Middle frontal gyrus (tissue), 1 donor: Measurements from ENCODE around the gene MS4A5.
"Not testable (repeated sequence)": the region's sequence is repeated elsewhere in the genome, so short reads cannot be mapped to it uniquely, and the experiment has no call there.

Experiments
- DNase-seq: peaks from one replicate; pipeline ENCODE4 v3.0.0-alpha.2; 2015; ENCODE audit warnings: low spot score; ENCODE audit errors: extremely low spot score

Gene MS4A5, protein sequence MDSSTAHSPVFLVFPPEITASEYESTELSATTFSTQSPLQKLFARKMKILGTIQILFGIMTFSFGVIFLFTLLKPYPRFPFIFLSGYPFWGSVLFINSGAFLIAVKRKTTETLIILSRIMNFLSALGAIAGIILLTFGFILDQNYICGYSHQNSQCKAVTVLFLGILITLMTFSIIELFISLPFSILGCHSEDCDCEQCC

DNA sequence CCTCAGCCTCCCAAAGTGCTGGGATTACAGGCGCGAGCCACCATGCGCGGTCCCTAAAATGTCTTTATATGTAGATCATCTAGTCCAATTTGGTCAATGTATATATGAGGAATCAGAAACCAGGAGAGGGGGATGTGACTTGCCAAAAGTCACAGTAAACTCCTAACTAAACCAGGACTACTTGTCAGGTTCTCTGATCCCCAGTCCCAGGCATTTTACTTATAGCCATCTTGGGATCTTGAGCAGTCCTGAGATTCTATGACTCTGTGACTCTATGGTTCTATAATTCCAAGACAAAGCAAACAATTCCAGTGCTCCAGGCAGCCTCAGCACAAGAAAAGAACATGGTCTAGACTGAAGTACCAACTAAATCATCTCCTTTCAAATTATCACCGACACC is at the start of gene MS4A5:
TSS of gene MS4A5 (plus strand) at position 301 of the 400 bp plus-strand sequence. CDS start 103 bp downstream, outside the sequence.
- no peak for DNase-seq

DNA sequence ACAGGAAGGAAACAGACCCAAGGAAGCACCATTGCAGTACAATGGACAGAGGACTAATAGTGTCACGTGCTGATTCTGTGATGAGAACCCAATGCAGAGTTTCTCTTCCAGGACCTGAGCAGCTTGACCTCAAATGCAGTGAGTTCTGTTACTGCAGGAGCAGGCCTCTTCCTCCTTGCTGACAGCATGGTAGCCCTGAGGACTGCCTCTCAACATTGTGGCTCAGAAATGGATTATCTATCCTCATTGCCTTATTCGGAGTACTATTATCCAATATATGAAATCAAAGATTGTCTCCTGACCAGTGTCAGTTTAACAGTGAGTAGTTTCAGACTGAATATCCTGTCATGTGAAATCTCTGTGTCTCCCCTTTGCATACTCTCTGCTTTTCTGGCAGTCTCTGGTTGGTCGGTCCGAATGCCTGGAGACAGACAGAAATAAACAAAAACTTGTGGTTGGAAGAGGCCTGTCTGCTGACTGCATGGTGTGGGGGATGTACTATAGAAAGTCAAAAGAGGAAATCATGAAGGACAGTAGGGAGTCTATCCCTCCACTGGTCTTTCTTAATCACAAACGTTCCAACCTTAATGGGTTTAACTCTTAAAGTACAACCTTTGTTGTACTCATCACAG is 40.0 kb upstream of the MS4A5 start:
- DNase-seq, result no peak

DNA sequence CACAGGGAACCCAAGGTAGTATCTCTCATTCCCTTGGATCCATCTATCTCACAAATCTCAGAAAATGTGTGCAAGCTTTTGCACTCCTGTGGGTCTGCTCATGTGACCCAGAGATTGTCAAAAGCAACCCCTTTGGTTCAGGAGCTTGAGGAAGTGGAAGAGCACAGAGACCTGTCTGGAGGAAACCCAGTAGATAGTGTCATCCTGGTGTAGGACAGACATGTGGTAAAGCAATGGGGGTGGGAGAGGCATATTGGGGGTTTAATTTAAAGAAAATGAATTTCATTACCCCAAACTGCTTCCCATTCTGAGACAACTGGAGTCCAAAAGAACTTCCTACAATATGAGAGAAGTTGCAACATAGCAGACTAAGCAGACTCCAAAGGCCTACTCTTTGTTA is 39.0 kb upstream of the MS4A5 start:
- DNase-seq, result no peak

DNA sequence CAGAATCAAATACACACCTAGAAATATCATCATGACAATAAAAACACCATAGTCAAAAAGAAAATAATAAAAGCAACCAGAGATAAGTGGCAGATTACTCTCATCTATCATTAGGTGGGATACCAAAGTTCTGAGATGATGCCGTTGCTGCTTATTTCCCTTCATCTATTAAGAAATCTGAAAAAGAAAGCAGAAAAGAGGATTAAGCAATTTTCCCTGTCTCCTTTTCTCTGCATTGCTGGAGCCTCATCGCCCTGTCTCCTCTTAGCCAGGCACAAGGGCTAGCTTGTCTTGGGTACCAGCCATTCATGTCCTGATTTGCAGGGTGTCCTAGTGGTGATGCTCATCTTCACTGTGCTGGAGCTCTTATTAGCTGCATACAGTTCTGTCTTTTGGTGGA is 37.0 kb upstream of the MS4A5 start:
- no peak for DNase-seq

DNA sequence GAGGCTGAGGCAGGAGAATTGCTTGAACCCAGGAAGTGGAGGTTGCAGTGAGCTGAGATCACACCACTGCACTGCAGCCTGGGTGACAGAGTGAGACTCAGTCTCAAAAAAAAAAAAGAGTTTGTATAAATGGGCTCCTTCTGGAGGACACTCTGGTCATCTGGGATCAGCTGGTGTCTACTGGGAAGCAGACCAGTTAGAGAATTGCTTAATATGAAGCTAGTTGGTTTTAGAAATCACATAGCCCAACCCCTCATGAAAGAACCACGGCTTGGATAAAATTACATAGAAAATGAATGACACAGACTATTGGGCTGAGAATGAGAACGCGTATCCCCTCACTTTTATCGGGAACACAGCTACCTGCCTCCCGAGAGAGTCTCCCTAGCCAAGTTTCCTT is 36.4 kb upstream of the MS4A5 start:
- DNase-seq, result no peak

DNA sequence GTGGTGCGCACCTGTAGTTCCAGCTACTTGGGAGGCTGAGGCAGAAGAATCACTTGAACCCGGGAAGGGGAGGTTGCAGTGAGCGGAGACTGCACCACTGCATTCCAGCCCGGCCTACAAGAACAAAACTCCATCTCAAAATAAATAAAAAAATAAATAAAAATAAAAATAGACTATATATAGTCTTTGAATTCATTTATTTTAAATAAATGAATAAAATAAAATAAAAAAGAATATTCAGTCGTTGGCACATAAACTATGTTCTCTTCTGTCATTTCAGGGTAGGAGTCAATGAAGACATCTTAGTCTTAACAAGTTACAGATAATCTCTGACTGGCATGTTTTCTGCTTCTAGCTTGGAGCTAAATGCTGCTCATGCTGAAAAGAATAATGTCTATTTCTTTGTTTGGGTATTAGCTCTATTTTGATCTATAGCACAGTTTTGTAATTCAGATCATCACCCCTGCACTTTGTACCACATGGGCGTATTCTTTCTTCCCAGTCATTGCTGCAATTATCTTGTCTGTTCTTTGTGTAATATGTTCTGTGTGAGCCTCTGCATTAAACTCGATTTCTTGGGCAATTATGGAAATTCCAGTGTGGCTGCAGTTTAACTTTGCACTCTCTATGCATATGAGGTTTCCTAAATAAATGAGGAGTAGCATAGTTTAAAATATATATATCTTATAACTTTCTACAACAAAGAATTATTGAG is 34.5 kb upstream of the MS4A5 start:
- DNase-seq, result no peak

DNA sequence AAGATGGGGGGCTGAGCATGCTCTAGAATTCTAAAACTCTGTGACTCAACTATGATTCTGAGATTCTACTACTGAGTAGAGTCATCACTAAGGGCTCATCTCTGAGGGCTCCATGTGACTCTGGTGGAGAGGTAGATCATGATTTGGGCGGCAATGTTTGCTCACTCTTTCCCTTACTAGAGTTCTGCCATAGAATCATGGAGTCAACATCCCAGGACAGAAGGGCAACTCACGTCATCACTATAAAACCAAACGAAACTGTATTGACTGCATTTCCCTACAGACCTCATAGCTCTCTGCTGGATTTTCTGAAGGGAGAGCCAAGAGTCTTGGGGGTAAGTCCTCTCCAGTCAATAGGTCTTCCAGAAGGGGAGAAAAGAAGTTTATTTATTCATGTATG is 33.0 kb upstream of the MS4A5 start, which contains the start of gene MS4A14:
TSS of gene MS4A14 (plus strand) at position 78 of the 400 bp plus-strand sequence. CDS start at position 198, 120 bp downstream.
- no peak for DNase-seq

DNA sequence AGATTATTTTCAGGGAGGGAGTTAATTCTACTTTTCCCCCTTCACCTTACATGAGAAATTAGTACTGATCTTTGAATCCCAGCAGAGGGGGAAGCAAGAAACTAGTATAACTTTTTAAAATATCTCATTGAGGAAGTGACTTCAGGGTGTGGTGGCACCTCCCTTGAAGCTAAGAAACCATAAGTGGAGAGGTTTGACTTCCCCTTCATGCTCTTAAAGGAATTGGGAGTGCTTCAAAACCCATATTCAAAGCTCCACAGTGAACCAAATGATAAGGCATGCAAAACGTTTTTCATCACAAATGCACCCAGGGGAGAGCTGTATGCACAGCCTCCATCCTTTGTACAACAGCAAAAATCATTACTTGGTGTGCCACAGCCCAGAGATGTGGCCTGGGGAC is 32.6 kb upstream of the MS4A5 start:
- DNase-seq, result no peak

DNA sequence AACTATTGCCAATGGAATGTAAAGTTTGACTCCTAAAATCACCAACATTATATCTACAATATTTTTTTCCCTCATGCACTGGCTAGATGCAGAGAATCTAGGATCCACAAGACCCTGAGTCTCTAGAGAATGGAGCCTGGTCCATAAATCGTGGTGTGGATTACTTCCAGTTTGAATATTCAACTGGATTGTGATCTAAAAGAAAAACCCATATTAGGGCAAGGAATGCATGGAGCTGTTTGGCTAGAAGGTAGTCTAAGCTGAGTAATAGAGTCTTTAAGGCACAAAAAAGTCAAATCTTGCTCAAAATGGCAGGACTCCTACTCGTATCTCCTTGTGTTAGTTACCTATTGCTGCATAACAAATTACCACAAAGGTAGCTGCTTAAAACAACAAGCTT is 9.4 kb upstream of the MS4A5 start:
- no peak for DNase-seq

DNA sequence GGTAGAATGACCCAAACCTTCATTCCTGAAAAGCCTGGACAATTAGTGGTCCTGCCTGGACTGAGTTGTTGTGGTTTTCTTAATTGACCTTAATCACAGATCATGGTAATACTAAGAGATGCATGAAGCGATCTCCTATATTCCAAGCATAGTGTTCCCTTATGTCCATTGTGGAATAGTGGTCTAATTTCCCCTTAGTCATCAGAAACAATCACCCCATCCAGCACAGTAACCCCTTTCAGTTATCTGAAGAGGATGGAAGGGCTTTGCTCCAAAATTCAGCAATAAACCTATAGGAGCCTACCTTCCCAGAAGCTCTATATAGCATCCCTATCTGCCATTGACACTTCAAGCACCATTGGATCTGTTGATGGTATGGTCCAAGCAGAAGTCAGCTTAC is 6.8 kb upstream of the MS4A5 start:
- DNase-seq, result no peak

DNA sequence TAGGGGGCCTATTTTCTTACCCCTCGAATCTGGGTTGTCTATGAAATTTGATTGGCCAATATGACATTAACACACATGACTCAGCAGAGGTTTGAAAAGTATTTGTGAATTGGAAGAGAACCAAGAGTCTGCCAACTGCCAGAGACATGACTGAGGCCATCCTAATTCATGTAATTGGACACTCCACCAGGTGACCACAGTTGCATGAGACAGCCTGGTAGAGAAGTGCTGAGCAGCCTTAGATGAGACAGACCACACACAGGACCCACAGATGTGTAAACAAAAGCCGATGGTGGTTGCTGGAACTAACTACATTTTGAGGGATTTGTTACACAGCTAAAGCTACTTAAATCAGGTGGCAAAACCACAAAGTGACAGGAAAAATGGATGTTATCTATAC is 855 bp upstream of the MS4A5 start:
- no peak for DNase-seq

DNA sequence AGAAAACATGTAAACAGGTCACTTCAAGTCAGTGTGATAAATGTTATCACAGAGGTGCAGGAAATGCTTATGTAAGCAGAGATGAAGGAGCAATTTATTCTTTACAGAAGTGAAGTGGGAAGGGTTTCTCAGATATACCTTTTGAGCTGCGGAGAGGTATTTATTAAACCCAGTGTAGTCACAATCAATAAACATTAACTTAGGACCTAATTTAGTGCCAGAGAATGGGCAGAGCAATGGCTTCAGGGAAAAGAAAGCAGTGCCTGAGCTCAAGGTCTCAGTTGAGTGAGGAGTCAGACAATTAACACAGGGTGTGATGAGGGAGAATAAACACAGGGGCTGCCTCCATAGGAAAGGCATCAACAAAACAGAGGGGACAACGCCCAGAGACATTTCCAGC is 1.9 kb downstream of the MS4A5 start:
- no peak for DNase-seq

DNA sequence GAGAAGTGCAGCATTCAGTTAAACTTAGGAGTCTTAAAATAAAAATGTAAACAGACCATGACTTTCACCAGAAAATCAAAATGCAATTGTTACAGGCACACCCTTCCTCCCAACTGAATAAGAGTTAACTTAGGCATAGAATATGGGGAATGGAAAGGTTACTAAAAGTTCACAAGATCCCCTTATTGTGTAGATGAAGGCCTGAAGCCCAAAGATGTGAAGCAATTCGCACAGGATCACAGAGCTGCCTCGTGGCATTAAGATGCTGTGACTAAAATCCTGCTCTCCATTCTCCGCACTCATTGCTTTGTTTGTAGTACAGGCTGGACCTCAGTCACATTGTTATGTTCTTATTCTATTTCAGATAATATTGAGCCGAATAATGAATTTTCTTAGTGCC is 4.0 kb downstream of the MS4A5 start:
- DNase-seq, result no peak

DNA sequence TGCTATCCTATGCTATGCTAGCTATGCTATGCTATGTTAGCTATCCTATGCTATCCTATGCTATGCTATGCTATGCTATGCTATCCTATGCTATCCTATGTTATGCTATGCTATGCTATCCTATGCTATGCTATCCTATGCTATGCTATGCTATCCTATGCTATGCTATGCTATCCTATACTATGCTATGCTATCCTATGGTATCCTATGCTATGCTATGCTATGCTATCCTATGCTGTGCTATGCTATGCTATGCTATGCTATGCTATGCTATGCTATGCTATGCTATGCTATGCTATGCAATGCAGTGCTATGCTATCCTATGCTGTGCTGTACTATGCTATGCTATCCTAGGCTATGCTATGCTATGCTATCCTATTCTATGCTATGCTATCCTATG is 17.7 kb downstream of the MS4A5 start:
- DNase-seq, result no peak

DNA sequence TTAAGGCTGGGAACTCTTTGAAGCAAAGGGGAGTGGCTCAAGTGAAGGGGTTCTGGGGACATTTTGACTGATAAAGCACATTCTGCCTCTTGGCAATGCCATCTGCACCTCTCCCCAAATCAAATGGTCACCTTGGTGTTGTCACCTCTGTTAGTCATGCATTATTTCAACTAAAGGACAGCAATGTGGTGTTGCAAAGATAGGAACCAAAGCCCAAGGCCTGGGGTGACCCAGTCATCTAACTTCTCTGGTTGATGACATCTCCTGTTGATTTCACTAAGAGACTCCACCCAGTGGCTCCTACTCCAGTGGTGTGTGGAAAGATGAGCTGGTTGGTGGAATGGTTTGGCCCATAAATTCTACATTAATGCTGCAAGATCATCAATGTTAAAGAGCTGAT is 18.5 kb downstream of the MS4A5 start:
- no peak for DNase-seq

DNA sequence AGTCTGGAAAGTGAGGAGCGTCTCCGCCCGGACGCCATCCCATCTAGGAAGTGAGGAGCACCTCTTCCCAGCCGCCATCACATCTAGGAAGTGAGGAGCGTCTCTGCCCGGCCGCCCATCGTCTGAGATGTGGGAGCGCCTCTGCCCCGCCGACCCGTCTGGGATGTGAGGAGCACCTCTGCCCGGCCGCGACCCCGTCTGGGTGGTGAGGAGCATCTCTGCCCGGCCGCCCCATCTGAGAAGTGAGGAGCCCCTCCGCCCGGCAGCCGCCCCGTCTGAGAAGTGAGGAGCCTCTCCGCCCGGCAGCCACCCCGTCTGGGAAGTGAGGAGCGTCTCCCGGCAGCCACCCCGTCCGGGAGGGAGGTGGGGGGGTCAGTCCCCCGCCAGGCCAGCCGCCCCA is 21.8 kb downstream of the MS4A5 start:
- not testable (repeated sequence) for DNase-seq

DNA sequence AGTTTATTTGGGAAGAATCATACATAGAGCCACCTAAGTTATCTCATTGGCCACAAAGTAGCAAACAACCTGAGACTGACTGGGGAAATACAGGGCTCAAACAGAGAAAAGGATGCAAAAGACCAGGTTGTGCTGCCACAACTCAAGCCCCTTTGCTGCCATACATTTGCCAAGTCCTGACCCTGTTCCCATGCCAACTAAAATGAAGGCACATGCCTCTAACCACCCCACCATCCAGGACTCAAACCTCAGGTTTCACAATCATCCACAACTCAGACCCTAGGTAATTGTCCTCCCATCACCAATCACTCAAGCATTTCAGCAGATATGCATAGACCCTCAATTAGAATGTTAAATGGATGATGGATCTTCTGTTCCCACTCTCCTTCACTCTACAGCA is 24.8 kb downstream of the MS4A5 start:
- no peak for DNase-seq

DNA sequence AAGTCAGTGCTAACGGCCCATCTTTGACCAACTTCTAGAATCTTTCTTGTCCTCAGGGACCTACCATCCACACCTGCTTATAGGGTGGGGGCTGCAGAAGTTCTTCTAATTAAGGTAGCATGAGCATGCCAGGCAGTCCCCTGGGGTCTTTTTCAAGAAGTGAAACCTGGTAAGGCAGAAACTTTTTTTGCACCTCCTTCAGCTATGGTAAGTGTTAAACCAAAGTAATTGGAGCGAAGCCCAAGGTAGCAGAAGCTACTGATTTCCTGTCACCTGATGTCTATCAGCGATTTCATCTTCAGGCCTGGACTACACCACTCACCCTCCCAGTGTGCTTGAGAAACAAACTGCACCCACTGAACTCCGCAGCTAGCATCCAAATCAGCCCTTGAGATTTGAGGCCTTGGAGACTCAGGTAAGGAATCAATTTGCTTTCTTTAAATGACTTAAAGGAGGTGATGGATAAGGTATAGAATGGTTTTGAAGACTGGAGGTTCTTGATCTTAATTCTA is 26.2 kb downstream of the MS4A5 start, which contains the start of gene MS4A1:
TSS of gene MS4A1 (plus strand) at position 317 of the 512 bp plus-strand sequence. CDS start 6,528 bp downstream, outside the sequence.
- DNase-seq, result no peak

DNA sequence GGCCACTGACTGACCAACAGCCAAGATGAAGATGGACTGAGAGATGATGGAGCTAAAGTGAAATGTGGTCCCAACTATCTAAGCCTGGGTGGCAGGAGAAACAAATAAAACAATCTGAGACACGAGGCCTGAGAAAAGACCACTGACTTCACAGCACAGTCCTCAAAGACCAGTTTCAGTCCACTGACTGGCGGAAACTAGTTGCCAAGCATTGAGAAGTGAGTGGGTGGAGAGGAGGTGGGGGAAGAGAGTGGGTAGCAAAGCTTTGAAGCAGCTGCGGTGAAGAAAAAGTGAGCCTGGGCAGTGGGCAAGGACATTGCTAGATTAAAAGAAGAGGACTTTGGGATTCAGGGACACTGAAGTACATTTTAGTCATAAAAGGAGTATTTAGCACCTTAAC is 28.2 kb downstream of the MS4A5 start:
- DNase-seq, result no peak

DNA sequence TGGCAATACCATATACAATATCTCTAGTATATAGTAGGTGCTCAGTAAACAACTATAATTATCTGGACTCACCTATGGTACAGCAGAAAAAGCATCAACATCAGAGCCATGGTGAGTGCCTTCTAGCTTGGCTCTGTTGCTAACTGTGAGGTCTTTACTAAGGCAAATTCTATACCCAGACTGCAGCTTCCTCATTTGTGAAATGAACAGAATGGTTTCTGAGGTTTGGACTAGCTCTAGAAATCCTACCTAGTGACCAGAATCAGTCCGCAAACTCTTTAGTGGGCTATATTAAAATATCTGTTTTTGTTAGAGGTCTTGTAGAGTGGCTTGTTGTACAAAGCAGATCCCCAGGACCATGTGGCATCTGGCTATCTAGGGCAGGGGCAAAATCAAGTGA is 30.0 kb downstream of the MS4A5 start:
- no peak for DNase-seq

DNA sequence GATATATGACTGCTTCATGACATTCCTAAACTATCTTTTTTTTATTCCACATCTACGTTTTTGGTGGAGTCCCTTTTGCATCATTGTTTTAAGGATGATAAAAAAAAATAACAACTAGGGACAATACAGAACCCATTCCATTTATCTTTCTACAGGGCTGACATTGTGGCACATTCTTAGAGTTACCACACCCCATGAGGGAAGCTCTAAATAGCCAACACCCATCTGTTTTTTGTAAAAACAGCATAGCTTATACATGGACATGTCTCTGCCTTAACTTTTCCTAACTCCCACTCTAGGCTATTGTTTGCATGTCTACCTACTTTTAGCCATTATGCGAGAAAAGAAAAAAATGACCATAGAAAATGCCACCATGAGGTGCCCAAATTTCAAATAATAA is 39.5 kb downstream of the MS4A5 start:
- no peak for DNase-seq

DNA sequence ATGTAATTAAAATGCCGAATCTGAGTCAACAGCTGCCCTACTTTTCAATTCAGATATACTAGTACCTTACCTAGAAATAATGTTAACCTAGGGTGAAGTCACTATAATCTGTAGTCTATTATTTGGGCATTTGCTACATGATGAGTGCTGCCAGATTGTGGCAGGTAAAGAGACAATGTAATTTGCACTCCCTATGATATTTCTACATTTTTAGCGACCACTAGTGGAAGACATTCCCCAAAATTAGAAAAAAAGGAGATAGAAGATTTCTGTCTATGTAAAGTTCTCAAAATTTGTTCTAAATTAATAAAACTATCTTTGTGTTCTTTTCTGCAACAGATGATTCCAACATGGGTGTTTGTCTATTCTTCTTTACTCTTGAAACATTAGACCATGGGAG is 40.4 kb downstream of the MS4A5 start:
- no peak for DNase-seq
